Transverse colon (tissue), 3 donors: ENCODE results near the gene SLAMF7.
"Not testable (repeated sequence)": the region's sequence is repeated elsewhere in the genome, so short reads cannot be mapped to it uniquely, and the experiment has no call there.

Source experiments
- CTCF ChIP-seq, 5 experiments: fragments of 200-600 bp in 3 of 5; fragments of 450-650 bp in 2 of 5; sonication (generic) in 3 of 5; IDR thresholded peaks; 1 replicate in 2 of 5; 2 replicates in 3 of 5; pipeline ENCODE4 v1.5.1; 2016 to 2017; ENCODE audit warnings: antibody characterized with exemption in 5 of 5, inconsistent platforms in 3 of 5, mild to moderate bottlenecking in 2 of 5, moderate library complexity in 1 of 5
- POLR2A ChIP-seq: fragments of 450-650 bp; IDR thresholded peaks from one replicate; pipeline ENCODE4 v1.6.1; 2016; ENCODE audit warnings: antibody characterized with exemption, mild to moderate bottlenecking, moderate library complexity

- TF ChIP-seq POLR2A; CTCF (IDR thresholded peaks at IDR 0.05): not testable (repeated sequence)
These were observed 24.9 kb upstream of the SLAMF7 start for GRCh38 chr1:160714034-160714648.
